ENCODE results near the gene SH3PXD2A.

- TF ChIP-seq CTCF (conservative IDR thresholded peaks at IDR 0.05; ENCODE audit: low read depth, low read length) = no peak
- TF ChIP-seq POLR2A (IDR thresholded peaks at IDR 0.05; ENCODE audit: low read depth, low read length) = no peak
- TF ChIP-seq RAD21 (IDR thresholded peaks at IDR 0.05; ENCODE audit: low read length) = no peak
- no peak for TF ChIP-seq RFX5 (IDR thresholded peaks at IDR 0.05; ENCODE audit: low read depth, low read length)
- no peak for TF ChIP-seq MAFK (IDR thresholded peaks at IDR 0.05; ENCODE audit: low read depth, low read length)
- no peak for TF ChIP-seq SMC3 (IDR thresholded peaks at IDR 0.05; ENCODE audit: low read depth, low read length)
These were observed 221.5 kb downstream of the SH3PXD2A start for GRCh38 chr10:103633846-103634245.
